Neutrophil (primary cell): ENCODE data around the gene CTPS1.

Experiments used
- H3K27ac ChIP-seq: fragments of 200-600 bp; sonication (generic); 2 replicates; pipeline ENCODE4 v1.5.1; 2016; ENCODE audit warnings: mild to moderate bottlenecking, moderate library complexity
- H3K27me3 ChIP-seq: fragments of 200-600 bp; sonication (generic); 2 replicates; pipeline ENCODE4 v1.6.0; 2016; ENCODE audit warnings: mild to moderate bottlenecking
- H3K36me3 ChIP-seq: fragments of 200-600 bp; sonication (generic); 2 replicates; pipeline ENCODE4 v1.5.1; 2017
- H3K4me1 ChIP-seq, 2 experiments: fragments of 200-600 bp in 1 of 2; sonication (generic) in 1 of 2; 1 replicate in 1 of 2; 2 replicates in 1 of 2; pipeline versions ENCODE4 v1.5.1 to v1.6.1; 2013 to 2016; ENCODE audit warnings: low read depth in 1 of 2, low read length in 1 of 2, mild to moderate bottlenecking in 1 of 2, moderate library complexity in 1 of 2; ENCODE audit not compliant: control insufficient read depth in 1 of 2, insufficient read depth in 1 of 2
- H3K4me3 ChIP-seq, 2 experiments: fragments of 200-600 bp in 1 of 2; sonication (generic) in 1 of 2; 1 replicate in 1 of 2; 2 replicates in 1 of 2; pipeline ENCODE4 v1.5.1; 2013 to 2016; ENCODE audit warnings: low read depth in 1 of 2, low read length in 1 of 2, mild to moderate bottlenecking in 1 of 2, moderate library complexity in 1 of 2
- H3K9me3 ChIP-seq: fragments of 200-600 bp; sonication (generic); 2 replicates; pipeline ENCODE4 v1.5.1; 2016
- CTCF ChIP-seq: fragments of 200-600 bp; sonication (generic); IDR thresholded peaks from 2 replicates; pipeline ENCODE4 v1.5.1; 2016; ENCODE audit warnings: antibody characterized with exemption

CTPS1 gene

GRCh38 chr1:41045740-41046139, 66.2 kb downstream of the CTPS1 start:
- Histone ChIP-seq H3K9me3 (no peaks in the 10 kb centered on the region), H3K4me3 (no peak overlapping the region), H3K4me1 (no peaks in the 10 kb centered on the region), H3K27ac (no peak overlapping the region), H3K36me3 (peaks cover 43% of the 10 kb centered on the region), H3K27me3 (no peaks in the 10 kb centered on the region)
- TF ChIP-seq CTCF, result no peak

- H3K27ac ChIP-seq, result no peak overlapping the region
- no peaks in the 10 kb centered on the region for H3K27me3 ChIP-seq
- H3K4me3 ChIP-seq, result no peak overlapping the region
- H3K9me3 ChIP-seq, result no peaks in the 10 kb centered on the region
- H3K4me1 ChIP-seq, result no peaks in the 10 kb centered on the region
- H3K36me3 ChIP-seq, result peaks cover 38% of the 10 kb centered on the region
- no peak for TF ChIP-seq CTCF
Observed at GRCh38 chr1:41046347-41046775, 66.9 kb downstream of the CTPS1 start.

GRCh38 chr1:41048540-41048939, 69.0 kb downstream of the CTPS1 start:
- peaks cover 38% of the 10 kb centered on the region for H3K36me3 ChIP-seq

GRCh38 chr1:41051022-41051421, 71.5 kb downstream of the CTPS1 start:
- peaks cover 6 to 7% of the 10 kb centered on the region in 2 experiments for H3K4me1 ChIP-seq
- TF ChIP-seq CTCF, result no peak
- no peaks in the 10 kb centered on the region for H3K27me3 ChIP-seq
- no peaks in the 10 kb centered on the region for H3K9me3 ChIP-seq
- H3K4me3 ChIP-seq, result no peak overlapping the region
- H3K36me3 ChIP-seq, result peaks cover 19% of the 10 kb centered on the region
- no peak overlapping the region for H3K27ac ChIP-seq

More at GRCh38 chr1:41048540-41048939, 69.0 kb downstream of the CTPS1 start:
- Histone ChIP-seq H3K9me3 (no peaks in the 10 kb centered on the region), H3K27me3 (no peaks in the 10 kb centered on the region), H3K4me3 (no peak overlapping the region), H3K27ac (no peak overlapping the region), H3K4me1 (peaks cover 6 to 7% of the 10 kb centered on the region in 2 experiments)
- TF ChIP-seq CTCF, result no peak

GRCh38 chr1:41053316-41053715, 73.8 kb downstream of the CTPS1 start:
- Histone ChIP-seq H3K4me3 (no peak overlapping the region), H3K27me3 (no peaks in the 10 kb centered on the region), H3K9me3 (no peaks in the 10 kb centered on the region), H3K36me3 (peaks cover 4% of the 10 kb centered on the region), H3K27ac (no peak overlapping the region), H3K4me1 (peaks cover 6 to 7% of the 10 kb centered on the region in 2 experiments)
- no peak for TF ChIP-seq CTCF

GRCh38 chr1:41056907-41057306, 77.4 kb downstream of the CTPS1 start:
- no peak overlapping the region for H3K27ac ChIP-seq
- TF ChIP-seq CTCF, result no peak
- peaks cover 6 to 7% of the 10 kb centered on the region in 2 experiments for H3K4me1 ChIP-seq
- no peaks in the 10 kb centered on the region for H3K9me3 ChIP-seq
- no peaks in the 10 kb centered on the region for H3K27me3 ChIP-seq
- no peak overlapping the region for H3K4me3 ChIP-seq
- peaks cover 10% of the 10 kb centered on the region for H3K36me3 ChIP-seq
